ENCODE data around the gene ZNF419. TPM values are rescaled to one million over a fixed set of nuclear protein-coding genes. Genes with fewer than 3 reads are reported as not detected.

Gene ZNF419
- total and polyA plus RNA-seq, 2 donors (not counting 1 experiment from before 2014, with no cell fraction given): 8.9 to 20.3 TPM

- Histone ChIP-seq H3K9ac (ENCODE audit: insufficient read depth, low read length) (no peak overlapping the region), H4K20me1 (ENCODE audit: control insufficient read depth, extremely low read depth, insufficient read depth, low read length) (no peaks in the 10 kb centered on the region), H3K9me3 (ENCODE audit: control insufficient read depth, insufficient read depth, low read depth, low read length) (no peaks in the 10 kb centered on the region), H3K4me1 (ENCODE audit: control insufficient read depth, extremely low read depth, insufficient read depth, low read length) (no peaks in the 10 kb centered on the region), H3K4me2 (ENCODE audit: extremely low read depth, insufficient read depth, low read length) (no peak overlapping the region), H3K27ac (ENCODE audit: insufficient read depth, low read length) (no peak overlapping the region), H2AFZ (ENCODE audit: low read length) (no peak overlapping the region), H3K27me3 (ENCODE audit: control insufficient read depth, insufficient read depth, low read length) (no peaks in the 10 kb centered on the region), H3K36me3 (ENCODE audit: control insufficient read depth, insufficient read depth, low read length) (no peaks in the 10 kb centered on the region), H3K79me2 (ENCODE audit: control insufficient read depth, insufficient read depth, low read length) (no peaks in the 10 kb centered on the region), H3K4me3 (replicated peaks in 1 of 4; ENCODE audit: control extremely low read depth in 1 of 4, insufficient read depth in 1 of 4, low read depth in 3 of 4, low read length in 4 of 4) (no peak overlapping the region)
- TF ChIP-seq CTCF (conservative IDR thresholded peaks at IDR 0.05 in 1 of 2, IDR thresholded peaks at IDR 0.05 in 1 of 2; ENCODE audit: low read depth in 1 of 2, low read length in 2 of 2) (peak in 1 of 2 donors; percentile 39), EZH2 (IDR thresholded peaks at IDR 0.05; ENCODE audit: low read length, missing control alignments) (no peak)
- DNase-seq (ENCODE audit: low read depth in 2 of 2): peak in 1 of 2 donors; percentile 33
Observed at GRCh38 chr19:57465680-57466381, 21.7 kb upstream of the ZNF419 start.

- no peaks in the 10 kb centered on the region for H3K79me2 ChIP-seq (ENCODE audit: control insufficient read depth, insufficient read depth, low read length)
- H3K4me1 ChIP-seq (ENCODE audit: control insufficient read depth, extremely low read depth, insufficient read depth, low read length): no peaks in the 10 kb centered on the region
- no peaks in the 10 kb centered on the region for H3K27me3 ChIP-seq (ENCODE audit: control insufficient read depth, insufficient read depth, low read length)
- no peak for DNase-seq (ENCODE audit: low read depth in 2 of 2)
- TF ChIP-seq EZH2 (IDR thresholded peaks at IDR 0.05; ENCODE audit: low read length, missing control alignments) (no peak), CTCF (conservative IDR thresholded peaks at IDR 0.05 in 1 of 2, IDR thresholded peaks at IDR 0.05 in 1 of 2; ENCODE audit: low read depth in 1 of 2, low read length in 2 of 2) (no peak)
- H3K9ac ChIP-seq (ENCODE audit: insufficient read depth, low read length): no peak overlapping the region
- no peaks in the 10 kb centered on the region for H3K36me3 ChIP-seq (ENCODE audit: control insufficient read depth, insufficient read depth, low read length)
- no peaks in the 10 kb centered on the region for H4K20me1 ChIP-seq (ENCODE audit: control insufficient read depth, extremely low read depth, insufficient read depth, low read length)
- H3K27ac ChIP-seq (ENCODE audit: insufficient read depth, low read length): no peak overlapping the region
- no peak overlapping the region for H3K4me2 ChIP-seq (ENCODE audit: extremely low read depth, insufficient read depth, low read length)
- no peak overlapping the region for H2AFZ ChIP-seq (ENCODE audit: low read length)
- H3K4me3 ChIP-seq (replicated peaks in 1 of 4; ENCODE audit: control extremely low read depth in 1 of 4, insufficient read depth in 1 of 4, low read depth in 3 of 4, low read length in 4 of 4): no peak overlapping the region
- no peaks in the 10 kb centered on the region for H3K9me3 ChIP-seq (ENCODE audit: control insufficient read depth, insufficient read depth, low read depth, low read length)
Observed at GRCh38 chr19:57466489-57466888, 21.1 kb upstream of the ZNF419 start.

GRCh38 chr19:57473646-57474045 is 13.9 kb upstream of the ZNF419 start:
- DNase-seq (ENCODE audit: low read depth in 2 of 2): peak; percentile 19 to 34
- Histone ChIP-seq H2AFZ (ENCODE audit: low read length) (no peak overlapping the region), H4K20me1 (ENCODE audit: control insufficient read depth, extremely low read depth, insufficient read depth, low read length) (no peaks in the 10 kb centered on the region), H3K9ac (ENCODE audit: insufficient read depth, low read length) (no peak overlapping the region), H3K36me3 (ENCODE audit: control insufficient read depth, insufficient read depth, low read length) (peaks cover 18% of the 10 kb centered on the region), H3K4me1 (ENCODE audit: control insufficient read depth, extremely low read depth, insufficient read depth, low read length) (no peaks in the 10 kb centered on the region), H3K27me3 (ENCODE audit: control insufficient read depth, insufficient read depth, low read length) (no peaks in the 10 kb centered on the region), H3K9me3 (ENCODE audit: control insufficient read depth, insufficient read depth, low read depth, low read length) (peaks cover 23% of the 10 kb centered on the region), H3K4me2 (ENCODE audit: extremely low read depth, insufficient read depth, low read length) (no peak overlapping the region), H3K27ac (ENCODE audit: insufficient read depth, low read length) (no peak overlapping the region), H3K4me3 (replicated peaks in 1 of 4; ENCODE audit: control extremely low read depth in 1 of 4, insufficient read depth in 1 of 4, low read depth in 3 of 4, low read length in 4 of 4) (no peak overlapping the region), H3K79me2 (ENCODE audit: control insufficient read depth, insufficient read depth, low read length) (peaks cover 8% of the 10 kb centered on the region)
- no peak for TF ChIP-seq CTCF (conservative IDR thresholded peaks at IDR 0.05 in 1 of 2, IDR thresholded peaks at IDR 0.05 in 1 of 2; ENCODE audit: low read depth in 1 of 2, low read length in 2 of 2)
- TF ChIP-seq EZH2 (IDR thresholded peaks at IDR 0.05; ENCODE audit: low read length, missing control alignments): no peak

All from fibroblast of lung (primary cell).